ENCODE measurements around the gene SLC17A9.
A peak's percentile ranks its signal among the peaks of the same experiment; 100 is the strongest.
"Not testable (repeated sequence)": the region's sequence is repeated elsewhere in the genome, so short reads cannot be mapped to it uniquely, and the experiment has no call there.

The SLC17A9 gene

GRCh38 chr20:62920039-62920645, 32.4 kb upstream of the SLC17A9 start:
- DNase-seq (ENCODE audit: low read depth), result no peak

- no peak for DNase-seq (ENCODE audit: low read depth)
These were observed 31.3 kb upstream of the SLC17A9 start for GRCh38 chr20:62921119-62921687.

DNA sequence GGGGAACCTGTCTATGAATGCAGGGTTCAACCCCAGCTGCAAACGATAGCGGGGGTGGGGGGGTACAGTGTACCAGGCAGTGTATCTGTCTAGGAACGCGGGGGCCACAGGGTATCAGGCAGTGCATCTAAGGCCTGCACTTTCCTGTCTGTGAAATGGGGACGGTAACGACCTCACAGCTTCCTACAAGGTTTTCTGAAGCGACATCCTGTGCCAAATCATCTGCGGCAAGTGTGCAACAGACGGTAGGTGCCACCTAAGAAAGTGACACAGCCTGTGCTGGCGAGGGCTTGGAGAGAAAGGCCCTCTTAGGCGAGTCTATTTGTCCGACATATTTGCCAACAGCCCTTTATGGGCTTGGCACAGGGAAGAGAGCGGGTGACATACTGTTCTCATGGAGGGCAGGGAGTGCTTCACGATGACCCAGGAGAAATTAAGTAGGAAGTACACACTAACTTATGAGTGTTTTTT, 30.0 kb upstream of the SLC17A9 start:
- DNase-seq (ENCODE audit: low read depth), result no peak

- DNase-seq (ENCODE audit: low read depth), result not testable (repeated sequence)
These were observed 29.3 kb upstream of the SLC17A9 start for GRCh38 chr20:62923059-62923668.

DNA sequence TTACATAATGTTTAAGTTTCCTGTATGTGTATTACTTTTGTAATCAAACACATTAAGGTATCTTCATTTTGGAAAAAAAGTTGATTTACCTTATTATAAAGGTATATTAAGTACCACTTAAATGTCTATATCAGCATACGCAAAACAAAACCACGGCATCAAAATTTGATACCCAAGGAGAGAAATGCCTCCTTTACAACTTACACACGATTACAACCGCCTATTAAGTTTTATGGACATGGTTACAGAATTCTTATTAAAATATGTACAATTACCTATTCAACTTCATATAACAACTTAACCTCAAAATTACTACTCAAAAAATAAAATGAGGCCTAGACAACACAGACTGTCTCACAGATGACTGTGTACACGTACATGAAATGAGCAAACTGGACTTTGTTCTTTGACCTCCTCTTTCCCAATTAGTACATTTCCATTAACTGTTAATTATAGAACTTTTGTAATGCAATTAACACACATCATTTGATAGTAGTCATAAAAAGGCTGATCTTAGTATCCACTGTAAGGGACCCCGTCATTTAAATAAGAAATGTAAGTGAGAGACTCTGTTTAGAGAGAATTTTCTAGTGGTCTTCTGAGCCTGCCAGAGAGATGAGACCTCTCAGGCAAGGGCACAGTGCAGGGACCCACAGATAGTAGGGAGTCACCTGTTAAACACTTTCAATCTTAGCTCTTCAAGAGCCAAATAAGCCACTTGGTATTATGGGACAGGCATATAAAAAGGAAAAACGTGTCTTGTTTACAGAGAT, 28.7 kb upstream of the SLC17A9 start:
- no peak for DNase-seq (ENCODE audit: low read depth)

DNA sequence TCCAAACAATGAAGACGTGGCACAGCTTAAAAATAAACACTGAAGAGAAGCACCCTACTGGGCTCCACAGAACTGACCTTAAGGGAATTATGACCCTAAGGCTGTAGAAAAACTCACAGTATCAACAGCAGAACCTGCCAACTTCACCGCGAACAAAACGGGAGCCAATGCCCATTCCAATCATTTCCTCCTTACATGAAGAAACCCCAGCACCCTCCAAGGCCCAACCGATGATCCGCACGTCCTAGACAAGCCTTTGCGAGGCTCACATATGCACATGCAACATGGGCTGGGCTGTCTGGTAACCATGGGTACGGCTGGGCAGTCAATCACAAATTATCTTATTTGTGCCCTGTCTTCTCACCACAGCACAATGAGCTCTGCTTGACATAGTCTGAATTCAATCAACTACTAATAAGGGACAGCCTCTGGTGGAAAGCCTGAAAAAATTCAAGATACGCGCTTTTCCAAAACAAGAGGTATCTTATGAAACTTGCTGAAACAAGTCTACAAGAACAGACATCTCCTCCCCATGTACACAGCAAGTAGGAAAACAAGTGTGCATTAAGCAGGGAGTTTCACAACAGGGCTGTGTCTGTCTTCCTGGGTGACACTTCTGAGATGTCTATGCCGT, 27.9 kb upstream of the SLC17A9 start:
- DNase-seq (ENCODE audit: low read depth), result no peak

DNA sequence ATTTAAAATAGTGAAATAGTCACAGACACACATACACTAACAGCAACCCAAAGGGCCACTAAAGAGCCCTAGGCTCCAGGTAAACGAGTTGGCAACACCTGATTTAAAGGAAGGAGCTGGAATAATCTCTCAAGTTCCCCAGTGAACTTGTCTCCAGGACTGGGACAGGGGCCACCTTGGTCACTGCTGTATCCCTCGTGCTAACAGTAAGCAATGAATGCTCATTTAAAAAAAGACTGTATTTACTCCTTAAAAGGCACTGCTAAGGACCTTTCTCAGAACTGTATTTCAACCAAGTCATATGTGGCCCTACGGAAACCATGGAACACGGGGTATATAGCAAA, 27.5 kb upstream of the SLC17A9 start:
- no peak for DNase-seq (ENCODE audit: low read depth)

GRCh38 chr20:62925420-62926228, 26.9 kb upstream of the SLC17A9 start:
- no peak for DNase-seq (ENCODE audit: low read depth)

DNA sequence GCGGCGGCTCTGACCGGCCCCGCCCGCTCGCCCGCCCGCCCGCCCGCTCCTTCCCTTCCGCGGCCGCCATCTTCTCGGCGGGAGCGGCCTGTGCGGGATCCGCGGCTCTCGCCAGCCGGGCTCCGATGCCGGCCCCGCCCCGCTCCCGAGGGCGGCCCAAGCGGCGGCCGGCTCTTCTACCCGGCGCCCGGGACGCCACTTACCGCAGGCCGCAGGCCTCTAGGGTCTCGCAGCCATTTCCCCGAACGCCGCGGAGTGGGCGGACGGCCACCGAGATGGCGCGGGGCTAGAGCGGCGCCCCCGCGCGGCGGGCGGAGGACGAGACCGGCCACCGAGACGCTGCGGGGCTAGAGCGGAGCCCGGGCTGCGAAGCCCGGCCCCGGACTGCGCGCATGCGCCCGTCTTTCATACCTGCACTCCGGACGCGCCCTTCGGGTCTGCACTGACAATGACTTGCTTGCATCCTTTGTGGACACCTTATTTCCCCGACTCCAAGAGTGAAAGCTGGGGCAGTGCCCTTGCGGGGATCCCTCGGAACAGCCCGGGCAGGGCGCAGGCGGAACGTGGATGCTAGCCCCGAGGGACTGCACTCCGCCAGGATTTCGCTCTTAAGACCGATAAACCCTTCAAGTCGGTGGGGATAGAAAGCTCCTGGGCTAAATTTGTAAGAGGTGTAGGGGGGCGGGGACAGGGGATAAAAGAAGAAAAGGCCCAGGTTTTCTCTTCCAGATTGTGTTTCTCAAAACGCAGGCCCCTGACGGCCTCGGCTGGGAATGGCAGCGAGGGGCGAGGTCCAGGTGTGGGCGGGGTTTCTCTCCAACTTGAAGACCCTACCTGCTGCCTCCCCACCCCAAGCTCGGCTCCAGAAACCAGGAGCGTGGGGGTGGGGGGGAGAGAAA, 26.0 kb upstream of the SLC17A9 start, which contains the start of gene DIDO1:
Gene DIDO1 (minus strand): TSS at position 277 of the 899 bp plus-strand sequence.
- peak; percentile 69 for DNase-seq (ENCODE audit: low read depth)

- DNase-seq (ENCODE audit: low read depth), result no peak
These were observed 25.3 kb upstream of the SLC17A9 start for GRCh38 chr20:62927128-62927705.

DNA sequence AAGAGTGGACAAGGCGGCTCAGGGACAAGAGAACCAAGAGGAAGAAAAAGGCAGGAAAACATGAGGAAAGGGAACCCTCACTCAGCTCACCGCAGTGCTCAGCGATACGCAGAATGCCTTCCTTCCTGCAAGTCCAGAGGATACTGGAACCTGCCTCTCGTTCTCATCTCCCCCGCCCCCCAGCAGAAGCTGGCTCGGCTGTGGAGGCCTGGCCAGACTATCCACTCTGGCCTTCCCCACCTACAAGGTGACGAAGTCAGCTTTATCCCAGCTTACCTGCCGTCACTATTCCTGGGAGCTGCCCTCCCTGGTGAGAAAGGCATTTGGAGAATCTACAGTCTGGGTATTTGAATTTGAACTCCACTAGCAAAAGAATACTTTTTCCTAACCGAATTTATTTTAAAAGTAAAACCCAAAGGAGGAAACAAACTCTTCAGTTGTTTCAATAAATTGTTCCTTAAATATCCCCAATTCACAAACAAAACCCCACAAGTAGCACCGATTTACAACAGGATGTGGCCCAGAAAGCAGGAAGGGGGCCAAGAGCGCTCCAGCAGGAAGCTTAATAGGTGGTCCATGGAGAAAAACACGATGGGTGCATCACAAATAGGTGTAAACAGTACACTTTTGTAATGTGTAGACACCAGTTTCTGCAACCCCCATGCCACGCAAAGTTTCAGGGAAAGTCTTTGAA, 24.1 kb upstream of the SLC17A9 start:
- DNase-seq (ENCODE audit: low read depth), result no peak

- DNase-seq (ENCODE audit: low read depth), result no peak
These were observed 23.4 kb upstream of the SLC17A9 start for GRCh38 chr20:62929051-62929538.

DNA sequence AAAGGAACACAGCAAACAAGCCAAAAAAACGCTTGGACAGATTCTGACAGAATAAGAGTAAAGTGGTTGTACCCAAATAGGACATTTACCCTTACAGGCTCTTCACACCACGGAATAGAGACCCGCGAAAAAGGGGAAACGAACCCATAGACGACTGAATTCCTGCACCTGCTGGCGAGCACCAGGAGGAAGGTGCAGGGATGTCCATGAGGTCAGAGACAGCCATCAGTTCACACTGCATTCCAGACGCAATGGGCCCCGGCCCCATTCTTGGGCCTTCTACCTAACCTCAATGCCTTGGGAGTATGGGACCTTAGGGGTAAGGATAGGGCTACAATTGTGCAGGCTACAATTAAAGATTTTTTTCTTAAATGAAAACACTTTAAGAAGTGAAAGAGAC, 21.0 kb upstream of the SLC17A9 start:
- no peak for DNase-seq (ENCODE audit: low read depth)

GRCh38 chr20:62933966-62934365, 18.5 kb upstream of the SLC17A9 start:
- no peak for DNase-seq (ENCODE audit: low read depth)

DNA sequence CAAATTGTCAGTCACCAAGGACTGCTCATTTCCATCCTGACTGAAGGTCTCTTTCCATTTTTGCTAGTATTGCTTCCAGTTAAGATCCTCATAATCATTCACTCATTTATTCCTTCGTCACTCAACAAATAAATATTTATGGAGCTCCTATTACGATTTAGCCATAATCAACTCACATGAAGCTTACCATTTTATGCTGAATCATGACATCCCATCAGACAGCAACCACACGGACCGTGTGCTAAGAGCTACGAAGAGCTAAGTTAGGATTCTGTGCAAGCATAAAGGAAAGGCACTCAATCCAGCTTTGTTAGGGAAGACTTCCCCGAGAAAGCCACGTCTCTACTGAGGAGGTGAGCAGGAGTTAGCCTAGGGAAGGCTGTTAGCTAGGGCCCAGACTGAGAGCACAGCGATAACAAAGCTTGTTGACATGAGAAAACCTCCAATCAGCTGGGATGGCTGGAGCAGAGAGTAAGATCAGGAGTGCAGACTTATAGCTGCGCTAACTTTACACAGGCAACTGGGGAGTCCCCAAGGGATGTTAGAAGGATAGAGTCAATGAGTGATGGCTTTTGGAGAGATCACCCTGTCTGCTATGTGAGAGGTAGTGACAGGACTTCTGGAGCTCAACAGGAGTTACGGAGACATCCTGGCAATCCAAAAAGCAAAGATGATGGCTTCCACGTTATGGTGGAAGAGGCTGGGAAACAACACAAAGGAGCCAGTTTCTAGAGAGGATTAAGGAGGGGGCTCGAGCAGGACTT, 17.1 kb upstream of the SLC17A9 start:
- no peak for DNase-seq (ENCODE audit: low read depth)

- DNase-seq (ENCODE audit: low read depth), result no peak
These were observed 16.4 kb upstream of the SLC17A9 start for GRCh38 chr20:62935968-62936585.

GRCh38 chr20:62937268-62938104, 15.0 kb upstream of the SLC17A9 start:
- peak; percentile 91 for DNase-seq (ENCODE audit: low read depth)

Data from fibroblast of the conjunctiva (primary cell).